DMS53 treated with DMSO at 0.1 percent for 48 hours (cell line): Measurements from ENCODE around the gene AGPAT1.
"Not testable (repeated sequence)": the region's sequence is repeated elsewhere in the genome, so short reads cannot be mapped to it uniquely, and the experiment has no call there.

Experiments used
- DNase-seq: peaks from one replicate; lab custom pipeline; 2025; ENCODE audit not compliant: unreplicated experiment; lab: John Stamatoyannopoulos, UW

Gene AGPAT1

GRCh38 chr6:32200711-32201475 lies 25.0 kb upstream of the AGPAT1 start:
- no peak for DNase-seq

GRCh38 chr6:32198866-32199265 lies 23.0 kb upstream of the AGPAT1 start:
- DNase-seq: no peak

- no peak for DNase-seq
Observed at GRCh38 chr6:32198345-32198696, 22.4 kb upstream of the AGPAT1 start.

- no peak for DNase-seq
Observed at GRCh38 chr6:32196682-32197616, 21.1 kb upstream of the AGPAT1 start.

GRCh38 chr6:32195902-32196681 lies 20.2 kb upstream of the AGPAT1 start:
- DNase-seq: no peak

- DNase-seq: peak; percentile 99
Observed at GRCh38 chr6:32195652-32195901, 19.7 kb upstream of the AGPAT1 start.

GRCh38 chr6:32194825-32195651 lies 19.2 kb upstream of the AGPAT1 start:
- DNase-seq: peak; percentile 22

GRCh38 chr6:32194388-32194787 lies 18.5 kb upstream of the AGPAT1 start:
- no peak for DNase-seq

GRCh38 chr6:32193096-32193495 lies 17.2 kb upstream of the AGPAT1 start:
- DNase-seq: not testable (repeated sequence)

GRCh38 chr6:32192608-32193039 lies 16.7 kb upstream of the AGPAT1 start, which contains the start of gene GPSM3:
TSS of gene GPSM3 (minus strand) at chr6:32192643. CDS start at chr6:32192513, 130 bp downstream.
- DNase-seq: no peak

GRCh38 chr6:32191696-32192607 lies 16.1 kb upstream of the AGPAT1 start:
- DNase-seq: no peak

- no peak for DNase-seq
Observed at GRCh38 chr6:32190911-32191677, 15.2 kb upstream of the AGPAT1 start.

- DNase-seq: peak; percentile 41
Observed at GRCh38 chr6:32190054-32190851, 14.4 kb upstream of the AGPAT1 start, which contains the start of gene PBX2. TSS of gene PBX2 (minus strand) at chr6:32190202. CDS start at chr6:32189915, 287 bp downstream.

GRCh38 chr6:32189742-32190053 lies 13.8 kb upstream of the AGPAT1 start:
- no peak for DNase-seq

GRCh38 chr6:32189069-32189741 lies 13.3 kb upstream of the AGPAT1 start:
- no peak for DNase-seq

- DNase-seq: no peak
Observed at GRCh38 chr6:32188381-32189068, 12.6 kb upstream of the AGPAT1 start.
